ENCODE measurements around the gene RNF126.
"Not testable (repeated sequence)": the region's sequence is repeated elsewhere in the genome, so short reads cannot be mapped to it uniquely, and the experiment has no call there.

RNF126 gene

DNA sequence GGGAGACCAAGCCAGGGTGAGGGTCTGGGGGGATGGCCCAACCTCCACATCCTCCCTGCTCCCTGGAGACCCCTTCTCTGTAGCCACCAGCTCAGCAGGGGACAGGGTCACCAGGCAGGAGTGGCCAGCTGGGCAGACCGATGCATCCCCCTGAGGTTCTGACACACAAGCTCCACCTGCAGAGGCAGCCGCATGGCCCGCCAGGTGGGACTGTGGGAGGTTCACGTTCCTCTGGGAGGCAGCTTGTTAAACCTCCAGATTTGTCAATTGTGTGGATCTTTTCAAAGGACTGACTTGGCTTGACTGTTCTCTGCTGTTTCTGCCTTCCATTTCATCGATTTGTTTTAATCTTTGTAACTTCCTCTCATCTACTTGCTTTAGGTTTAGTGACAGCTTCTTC lies 37.8 kb downstream of the RNF126 start:
- H3K4me3 ChIP-seq (ENCODE audit: low read depth, low read length), result no peak overlapping the region
- TF ChIP-seq, protein P1, sequence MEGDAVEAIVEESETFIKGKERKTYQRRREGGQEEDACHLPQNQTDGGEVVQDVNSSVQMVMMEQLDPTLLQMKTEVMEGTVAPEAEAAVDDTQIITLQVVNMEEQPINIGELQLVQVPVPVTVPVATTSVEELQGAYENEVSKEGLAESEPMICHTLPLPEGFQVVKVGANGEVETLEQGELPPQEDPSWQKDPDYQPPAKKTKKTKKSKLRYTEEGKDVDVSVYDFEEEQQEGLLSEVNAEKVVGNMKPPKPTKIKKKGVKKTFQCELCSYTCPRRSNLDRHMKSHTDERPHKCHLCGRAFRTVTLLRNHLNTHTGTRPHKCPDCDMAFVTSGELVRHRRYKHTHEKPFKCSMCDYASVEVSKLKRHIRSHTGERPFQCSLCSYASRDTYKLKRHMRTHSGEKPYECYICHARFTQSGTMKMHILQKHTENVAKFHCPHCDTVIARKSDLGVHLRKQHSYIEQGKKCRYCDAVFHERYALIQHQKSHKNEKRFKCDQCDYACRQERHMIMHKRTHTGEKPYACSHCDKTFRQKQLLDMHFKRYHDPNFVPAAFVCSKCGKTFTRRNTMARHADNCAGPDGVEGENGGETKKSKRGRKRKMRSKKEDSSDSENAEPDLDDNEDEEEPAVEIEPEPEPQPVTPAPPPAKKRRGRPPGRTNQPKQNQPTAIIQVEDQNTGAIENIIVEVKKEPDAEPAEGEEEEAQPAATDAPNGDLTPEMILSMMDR (IDR thresholded peaks at IDR 0.05; ENCODE audit: low read depth, low read length), result no peak
- H3K9me3 ChIP-seq, result no peaks in the 10 kb centered on the region
- H3K36me3 ChIP-seq, result peaks cover 69% of the 10 kb centered on the region
- no peaks in the 10 kb centered on the region for H3K27me3 ChIP-seq
- no peak for DNase-seq
- H3K4me1 ChIP-seq, result peaks cover 8% of the 10 kb centered on the region

DNA sequence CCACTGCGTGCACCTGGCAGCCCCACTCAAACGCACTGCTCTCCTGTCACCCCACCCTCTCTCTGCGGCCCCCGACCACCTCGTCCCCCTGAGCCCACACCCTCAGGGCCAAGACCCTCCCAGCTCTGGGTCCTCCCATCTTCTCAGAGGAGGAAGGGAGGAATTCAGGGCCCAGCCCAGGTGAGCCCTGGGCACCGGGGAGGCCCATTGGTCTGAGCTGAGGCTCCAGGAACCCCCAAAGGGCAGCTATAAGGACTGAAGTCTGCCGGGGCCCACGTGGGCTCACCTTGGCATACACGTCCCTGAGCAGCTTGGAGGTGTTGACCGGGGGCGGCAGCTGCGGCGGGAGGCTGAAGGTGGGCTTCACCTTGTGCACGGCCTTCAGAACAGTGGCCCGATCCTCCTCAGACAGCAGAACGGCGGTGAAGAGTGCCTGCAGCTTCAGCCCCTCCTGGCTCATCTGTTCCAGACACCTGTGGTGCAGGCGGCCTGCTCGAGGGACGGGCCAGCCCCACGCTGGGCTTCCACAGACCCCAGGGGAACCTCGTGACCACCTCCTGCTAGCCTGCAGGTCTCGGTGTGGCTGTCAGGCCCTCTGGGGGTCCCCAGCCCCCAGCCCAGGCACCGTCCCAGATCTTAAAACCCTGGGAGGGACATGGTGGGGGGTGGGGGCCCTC lies 38.4 kb downstream of the RNF126 start:
- no peak overlapping the region for H3K4me3 ChIP-seq (ENCODE audit: low read depth, low read length)
- no peak for DNase-seq
- H3K4me1 ChIP-seq, result peaks cover 8% of the 10 kb centered on the region
- H3K27me3 ChIP-seq, result no peaks in the 10 kb centered on the region
- no peaks in the 10 kb centered on the region for H3K9me3 ChIP-seq
- TF ChIP-seq, protein P1 (IDR thresholded peaks at IDR 0.05; ENCODE audit: low read depth, low read length), result no peak
- peaks cover 73% of the 10 kb centered on the region for H3K36me3 ChIP-seq

DNA sequence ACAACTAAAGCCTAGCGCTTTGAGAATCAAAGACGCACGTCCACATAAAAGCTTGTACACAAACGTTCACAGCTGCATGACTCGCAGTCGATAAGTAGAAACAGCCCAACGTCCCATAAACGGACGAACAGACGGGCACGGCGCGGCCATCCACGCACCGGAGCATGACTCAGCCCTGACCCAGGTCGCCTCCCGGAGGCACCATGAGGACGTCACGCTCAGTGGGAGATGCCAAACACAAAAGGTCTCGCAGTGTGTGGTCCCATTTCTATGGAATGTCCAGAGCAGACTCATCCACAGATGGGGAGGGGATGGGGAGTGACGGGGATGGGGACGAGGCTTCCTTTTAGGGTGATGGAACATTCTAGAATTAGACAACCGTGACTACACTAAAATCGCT lies 39.0 kb downstream of the RNF126 start:
- TF ChIP-seq, protein P1 (IDR thresholded peaks at IDR 0.05; ENCODE audit: low read depth, low read length), result no peak
- DNase-seq, result peak; percentile 53
- Histone ChIP-seq H3K9me3 (no peaks in the 10 kb centered on the region), H3K4me3 (ENCODE audit: low read depth, low read length) (no peak overlapping the region), H3K4me1 (peaks cover 6% of the 10 kb centered on the region), H3K36me3 (peaks cover 74% of the 10 kb centered on the region), H3K27me3 (no peaks in the 10 kb centered on the region)

DNA sequence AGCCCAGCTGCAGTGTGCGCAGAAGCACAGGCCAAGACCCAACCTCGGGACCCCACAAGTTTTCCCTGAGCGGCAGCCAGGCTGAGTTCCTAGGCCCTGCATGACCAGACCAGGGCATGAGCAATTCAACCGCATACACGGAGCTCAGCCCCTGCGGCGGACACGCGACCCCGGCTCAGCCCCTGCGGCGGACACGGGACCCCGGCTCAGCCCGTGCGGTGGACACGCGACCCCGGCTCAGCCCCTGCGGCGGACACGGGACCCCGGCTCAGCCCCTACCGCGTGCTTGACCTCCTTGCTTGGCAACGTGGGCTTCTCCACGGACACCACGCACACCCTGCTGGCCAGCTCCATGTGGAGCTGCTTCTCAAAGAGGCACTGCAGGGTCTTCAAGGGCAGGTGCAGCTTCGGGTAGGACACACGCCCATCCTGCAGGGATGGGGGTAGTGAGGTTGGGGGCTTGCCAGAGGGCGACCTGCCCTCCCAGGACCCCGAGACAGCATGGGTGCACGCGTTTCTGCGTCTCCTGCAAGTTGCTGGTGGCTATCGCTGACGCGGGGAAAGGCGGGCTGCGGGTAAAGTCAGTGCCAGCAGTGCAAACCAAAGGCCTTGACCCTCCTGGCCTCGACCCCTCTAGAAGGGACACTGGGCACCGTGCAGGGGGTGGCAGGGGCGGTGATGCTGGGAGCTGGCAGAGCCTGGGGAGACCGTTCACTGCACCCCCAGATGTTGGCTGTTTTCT lies 39.7 kb downstream of the RNF126 start:
- Histone ChIP-seq H3K4me1 (peaks cover 6% of the 10 kb centered on the region), H3K36me3 (peaks cover 74% of the 10 kb centered on the region), H3K4me3 (ENCODE audit: low read depth, low read length) (no peak overlapping the region), H3K9me3 (no peaks in the 10 kb centered on the region), H3K27me3 (no peaks in the 10 kb centered on the region)
- no peak for DNase-seq
- TF ChIP-seq, protein P1 (IDR thresholded peaks at IDR 0.05; ENCODE audit: low read depth, low read length), result no peak

DNA sequence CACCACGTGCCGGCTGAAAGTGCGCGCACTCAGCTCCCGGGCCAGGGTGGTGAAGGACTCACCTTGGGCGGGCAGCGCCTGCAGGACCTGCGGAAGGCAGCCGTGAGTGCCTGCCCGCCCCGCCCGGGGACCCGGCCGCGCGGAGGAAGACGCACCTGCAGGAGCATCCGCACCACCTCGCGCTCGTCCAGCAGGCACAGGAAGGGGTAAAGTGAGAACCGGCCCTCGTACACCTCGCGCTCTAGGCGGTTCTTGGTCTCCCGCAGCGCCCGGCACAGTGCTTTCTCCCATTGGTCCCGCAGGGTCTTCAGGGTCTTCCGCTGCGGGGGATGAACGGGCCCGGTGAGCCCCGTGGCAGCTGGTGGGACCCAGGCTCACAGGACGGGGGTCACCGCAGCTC lies 40.3 kb downstream of the RNF126 start:
- TF ChIP-seq, protein P1 (IDR thresholded peaks at IDR 0.05; ENCODE audit: low read depth, low read length), result no peak
- peaks cover 6% of the 10 kb centered on the region for H3K4me1 ChIP-seq
- no peak for DNase-seq
- H3K36me3 ChIP-seq, result peaks cover 73% of the 10 kb centered on the region
- H3K4me3 ChIP-seq (ENCODE audit: low read depth, low read length), result no peak overlapping the region
- no peaks in the 10 kb centered on the region for H3K27me3 ChIP-seq
- no peaks in the 10 kb centered on the region for H3K9me3 ChIP-seq

DNA sequence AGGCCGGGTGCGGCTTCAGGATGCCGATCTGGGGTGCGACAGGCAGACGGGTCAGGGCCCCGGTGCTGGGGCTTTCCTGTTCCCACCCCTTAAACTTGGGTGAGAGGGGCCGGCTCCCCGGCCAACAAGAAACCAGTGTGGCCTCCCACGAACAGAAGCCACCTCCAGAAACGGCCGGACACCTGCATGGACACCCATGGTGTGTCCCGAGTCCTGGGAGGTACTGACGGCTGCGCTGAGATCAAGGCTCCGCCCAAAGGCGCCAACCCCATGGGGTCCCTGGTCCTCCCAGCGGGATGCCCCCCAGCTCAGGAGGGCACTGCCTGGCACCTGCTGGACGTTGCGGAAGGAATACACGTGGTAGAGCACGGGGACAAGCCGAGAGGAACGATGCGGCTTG lies 41.2 kb downstream of the RNF126 start:
- H3K9me3 ChIP-seq, result no peaks in the 10 kb centered on the region
- TF ChIP-seq, protein P1 (IDR thresholded peaks at IDR 0.05; ENCODE audit: low read depth, low read length), result no peak
- no peak for DNase-seq
- no peak overlapping the region for H3K4me3 ChIP-seq (ENCODE audit: low read depth, low read length)
- H3K36me3 ChIP-seq, result peaks cover 70% of the 10 kb centered on the region
- H3K27me3 ChIP-seq, result no peaks in the 10 kb centered on the region
- peaks cover 6% of the 10 kb centered on the region for H3K4me1 ChIP-seq

DNA sequence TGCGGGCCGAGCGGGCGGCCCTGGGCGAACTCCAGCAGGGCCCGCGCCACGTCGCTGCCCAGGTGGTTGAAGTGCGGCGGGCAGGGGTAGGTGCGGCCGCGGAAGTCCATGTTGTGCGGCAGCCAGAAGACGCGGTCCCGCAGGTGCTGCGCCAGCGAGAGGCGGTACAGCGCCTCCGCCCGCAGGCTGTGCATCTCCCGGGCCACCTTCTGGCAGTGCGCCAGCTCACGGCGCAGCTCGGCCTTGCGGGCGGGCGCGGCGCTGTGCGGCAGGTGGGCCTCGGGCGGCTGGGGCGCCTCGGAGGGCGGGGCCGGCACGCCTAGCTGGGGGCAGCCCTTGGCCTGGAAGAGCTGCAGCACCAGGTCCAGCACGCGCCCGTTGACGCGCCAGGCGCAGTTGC lies 41.8 kb downstream of the RNF126 start:
- H3K4me1 ChIP-seq; H3K27me3 ChIP-seq; H3K4me3 ChIP-seq (ENCODE audit: low read depth, low read length); H3K9me3 ChIP-seq; DNase-seq: not testable (repeated sequence)
- H3K36me3 ChIP-seq, result peaks cover 70% of the 10 kb centered on the region
